ENCODE data around the gene DNAH14. TPM values are rescaled to one million over a fixed set of nuclear protein-coding genes. Genes with fewer than 3 reads are reported as not detected.

DNAH14 gene
- total and polyA plus RNA-seq, 2 of the 13 experiments (the other 11 are each of a cell fraction or from before 2014, with no cell fraction given) = 4.5 to 27.5 TPM

GRCh38 chr1:224903955-224904354, 25.5 kb upstream of the DNAH14 start (continued):
- TF ChIP-seq LRRFIP1 (CRISPR knock-in tag; conservative IDR thresholded peaks at IDR 0.05) (no peak), GATA4 (IDR thresholded peaks at IDR 0.05; ENCODE audit: borderline replicate concordance, low read depth) (no peak), STAT6 (CRISPR knock-in tag; IDR thresholded peaks at IDR 0.05; ENCODE audit: borderline replicate concordance) (no peak)

GRCh38 chr1:224906340-224906739, 23.1 kb upstream of the DNAH14 start:
- intact Hi-C loops (cut with micrococcal nuclease; ENCODE audit: unreplicated experiment) = no loop called here
- no TSS peak for BruUV-seq (replicated peaks)
- Histone ChIP-seq H2AFZ (ENCODE audit: low read length) (no peak overlapping the region), H3K9ac (ENCODE audit: insufficient read depth, low read depth, low read length) (no peak overlapping the region), H4K20me1 (ENCODE audit: insufficient read depth, low read length) (no peaks in the 10 kb centered on the region), H3K4me3 (replicated peaks in 1 of 3; ENCODE audit: insufficient read depth in 1 of 3, low read depth in 2 of 3, low read length in 3 of 3) (no peak overlapping the region), H3K9me3 (ENCODE audit: low read length) (peaks cover 14% of the 10 kb centered on the region), H3K79me2 (ENCODE audit: insufficient read depth, low read length) (no peaks in the 10 kb centered on the region), H3K36me3 (replicated peaks in 1 of 2; ENCODE audit: control insufficient read depth in 1 of 2, insufficient read depth in 2 of 2, low read length in 2 of 2) (no peaks in the 10 kb centered on the region), H3K27me3 (ENCODE audit: control insufficient read depth in 1 of 2, insufficient read depth in 2 of 2, low read length in 2 of 2) (no peaks in the 10 kb centered on the region; a peak in 1 of 5 replicates), H3K4me2 (ENCODE audit: low read depth, low read length) (no peak overlapping the region), H3K27ac (ENCODE audit: extremely low read length, insufficient read depth, low read length) (no peak overlapping the region), H3K4me1 (ENCODE audit: insufficient read depth, low read length) (no peaks in the 10 kb centered on the region)
- 50% methylated on average over 1 of the region's 1 CpG for WGBS (ENCODE audit: low lambda C conversion rate)
- ChIA-PET CTCF (ENCODE audit: low intra/inter-chr PET ratio, low total read pairs) (no interaction called here), POLR2A (no interaction called here)
- no peak for DNase-seq (ENCODE audit: low spot score)
- ATAC-seq = no peak
- in situ Hi-C loops (cut with HindIII; ENCODE audit: extremely low pct_ligation_motif_present, low pct_unique_long_range_greater_than_20kb) = no loop called here
- no peak for FAIRE-seq
- TF ChIP-seq ZNF430 (CRISPR knock-in tag; IDR thresholded peaks at IDR 0.05) = no peak
- no peak for TF ChIP-seq RBM22 (optimal IDR thresholded peaks at IDR 0.05; ENCODE audit: low read length)
- no peak for TF ChIP-seq SP1 (IDR thresholded peaks at IDR 0.05)
- TF ChIP-seq SP1 (CRISPR knock-in tag; IDR thresholded peaks at IDR 0.05) = no peak
- no peak for TF ChIP-seq ZHX1 (CRISPR knock-in tag; IDR thresholded peaks at IDR 0.05; ENCODE audit: low read depth)
- no peak for TF ChIP-seq ATAD3A (CRISPR knock-in tag; IDR thresholded peaks at IDR 0.05)
- no peak for TF ChIP-seq MXD4 (CRISPR knock-in tag; IDR thresholded peaks at IDR 0.05)
- TF ChIP-seq CEBPB (IDR thresholded peaks at IDR 0.05; ENCODE audit: borderline replicate concordance, low read depth, low read length) = no peak
- TF ChIP-seq NFKB2 (CRISPR knock-in tag; IDR thresholded peaks at IDR 0.05; ENCODE audit: borderline replicate concordance) = no peak
- TF ChIP-seq NFE2L1 (CRISPR knock-in tag; IDR thresholded peaks at IDR 0.05; ENCODE audit: borderline replicate concordance) = no peak
- no peak for TF ChIP-seq ZNF660 (CRISPR knock-in tag; IDR thresholded peaks at IDR 0.05; ENCODE audit: borderline replicate concordance, low read depth)
- no peak for TF ChIP-seq TBL1XR1 (IDR thresholded peaks at IDR 0.05; ENCODE audit: borderline replicate concordance, low read length, partially characterized antibody)
- no peak for TF ChIP-seq TCF7 (IDR thresholded peaks at IDR 0.05; ENCODE audit: low read depth)
- no peak for TF ChIP-seq MED13 (CRISPR knock-in tag; IDR thresholded peaks at IDR 0.05)
- no peak for TF ChIP-seq SMARCE1 (IDR thresholded peaks at IDR 0.05; ENCODE audit: borderline replicate concordance)
